NCI-H128 (cell line): ENCODE results near the gene KCND2.
"Not testable (repeated sequence)": the region's sequence is repeated elsewhere in the genome, so short reads cannot be mapped to it uniquely, and the experiment has no call there.

Experiments
- DNase-seq: peaks from one replicate; lab custom pipeline; 2025; ENCODE audit not compliant: unreplicated experiment; lab: John Stamatoyannopoulos, UW

KCND2 gene

DNA sequence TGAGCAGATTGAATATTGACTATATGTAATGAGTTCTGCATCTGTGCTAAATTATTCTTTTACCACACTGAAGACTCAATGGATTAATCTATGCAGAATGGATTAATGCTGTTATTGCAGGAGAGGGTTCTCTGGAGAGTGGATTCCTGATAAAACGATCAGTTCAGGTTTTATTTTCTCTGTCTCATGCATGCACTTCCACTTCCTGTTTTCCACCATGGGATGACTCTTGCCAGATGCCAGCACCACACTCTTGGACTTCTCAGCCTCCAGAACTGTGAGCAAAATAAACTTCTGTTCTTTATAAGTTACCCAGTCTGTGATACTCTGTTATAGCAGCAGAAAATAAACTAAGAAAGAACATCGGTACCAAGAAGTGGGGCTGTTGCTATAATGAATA, 207.5 kb downstream of the KCND2 start:
- DNase-seq, result no peak

DNA sequence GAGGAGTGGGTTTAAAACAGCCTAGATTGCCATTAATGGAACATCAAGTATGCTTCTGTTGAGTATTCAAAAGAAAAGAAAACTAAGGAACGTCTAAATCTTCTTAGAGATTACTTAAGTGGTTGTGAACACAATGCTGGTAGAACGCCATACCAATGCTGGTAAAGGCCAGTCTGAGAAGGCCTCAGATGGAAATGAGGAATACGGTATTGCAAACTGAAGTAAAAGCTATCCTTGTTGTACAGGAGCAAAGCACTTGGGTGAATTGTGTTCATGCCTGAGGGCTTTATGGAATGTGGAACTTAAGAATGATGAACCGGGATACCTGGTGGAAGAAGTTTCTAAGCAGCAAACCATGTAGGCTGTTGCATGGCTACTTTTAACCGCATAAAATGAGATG, 208.0 kb downstream of the KCND2 start:
- DNase-seq, result no peak

DNA sequence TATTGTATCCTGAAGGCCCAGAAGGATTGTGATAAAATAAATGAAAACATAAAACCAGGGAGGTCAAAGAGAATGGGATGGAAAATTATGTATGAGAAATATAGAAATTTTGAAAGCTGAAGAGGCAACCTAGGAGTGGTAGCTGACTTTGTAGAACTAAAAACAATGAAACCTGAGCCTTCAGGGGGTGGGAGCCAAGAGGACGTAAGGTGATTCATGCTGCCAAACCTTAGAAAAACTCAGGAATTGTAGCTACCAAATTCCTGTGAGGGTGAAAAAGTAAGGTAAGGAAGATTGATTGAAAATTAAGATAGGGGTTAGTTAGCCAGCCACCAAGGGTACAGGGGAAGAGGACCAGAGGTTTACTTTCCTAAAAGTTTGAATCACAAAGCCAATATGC, 213.2 kb downstream of the KCND2 start:
- no peak for DNase-seq

DNA sequence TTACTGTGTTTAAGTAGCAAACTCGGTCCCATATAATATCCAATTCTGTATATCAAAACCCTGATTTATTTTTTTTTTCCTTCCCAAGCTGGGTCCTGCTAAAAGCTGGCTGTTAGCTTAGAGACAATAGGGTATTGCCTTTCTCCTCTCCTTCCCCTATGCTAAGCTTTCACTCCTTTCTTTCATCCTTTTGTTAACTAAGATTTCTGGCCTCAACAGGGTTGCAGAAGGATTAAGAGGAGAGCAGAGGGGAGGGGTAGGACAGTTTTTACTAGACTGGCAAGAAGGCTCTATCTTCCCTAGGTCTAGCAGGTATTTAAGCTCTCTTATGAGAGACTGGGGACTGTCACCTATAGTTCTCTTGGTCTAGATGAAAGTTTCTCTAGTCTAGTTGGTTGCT, 229.2 kb downstream of the KCND2 start:
- DNase-seq, result no peak

DNA sequence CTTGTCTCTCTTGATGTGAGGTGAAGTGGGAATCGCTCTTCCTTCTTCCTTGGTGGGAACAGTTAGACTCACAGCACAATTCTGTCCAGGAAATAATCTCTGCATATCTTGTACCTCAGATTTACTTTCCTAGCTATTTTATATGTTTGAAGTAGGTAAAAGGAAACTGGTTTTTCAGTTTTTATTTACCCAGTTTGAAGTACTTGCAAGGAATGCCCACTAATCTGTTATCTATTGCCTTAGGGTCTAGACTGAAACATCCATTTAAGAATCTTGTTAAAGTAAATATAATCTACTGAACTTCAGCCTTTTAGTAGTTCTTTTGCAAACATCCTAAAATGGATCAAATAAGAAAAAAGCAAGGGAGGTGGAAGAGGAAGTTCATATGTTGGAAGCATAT, 229.8 kb downstream of the KCND2 start:
- DNase-seq, result no peak

DNA sequence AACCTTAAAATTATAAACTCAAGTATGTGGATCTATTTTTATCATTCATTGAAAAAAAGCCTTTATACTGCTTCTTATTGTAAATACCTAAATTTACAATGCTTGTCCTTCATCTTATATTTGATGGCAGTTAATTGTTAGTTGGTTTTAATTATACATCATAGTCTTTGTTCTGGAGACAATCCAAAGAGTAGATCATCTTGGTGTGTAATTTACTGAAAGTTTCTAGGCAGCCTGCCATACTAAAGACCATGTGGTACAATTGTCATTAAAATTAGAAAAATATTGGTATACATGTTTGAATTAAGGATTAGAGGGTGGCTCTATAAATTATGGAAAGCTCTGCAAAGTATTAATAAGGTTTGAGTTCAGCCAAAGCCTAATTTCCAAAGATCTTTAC, 231.4 kb downstream of the KCND2 start:
- DNase-seq, result no peak

DNA sequence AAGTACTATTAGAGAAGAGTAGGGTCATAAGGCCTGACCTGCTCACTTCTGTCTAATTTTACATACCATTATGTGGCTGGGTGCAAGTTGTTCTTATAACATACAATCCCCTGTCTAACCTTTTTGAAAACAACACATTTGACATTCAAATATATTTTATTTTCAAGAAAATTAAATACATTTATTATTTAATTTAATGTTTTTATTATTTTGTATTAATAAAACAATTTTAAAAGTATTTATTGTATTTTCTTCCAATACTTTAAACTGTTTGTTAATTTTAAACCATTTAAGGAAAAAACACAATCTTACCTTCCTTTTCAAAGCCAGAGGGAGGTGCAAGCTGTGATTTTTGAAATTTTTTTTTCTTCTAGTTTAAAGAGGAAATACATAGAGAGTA, 232.8 kb downstream of the KCND2 start:
- DNase-seq, result no peak

DNA sequence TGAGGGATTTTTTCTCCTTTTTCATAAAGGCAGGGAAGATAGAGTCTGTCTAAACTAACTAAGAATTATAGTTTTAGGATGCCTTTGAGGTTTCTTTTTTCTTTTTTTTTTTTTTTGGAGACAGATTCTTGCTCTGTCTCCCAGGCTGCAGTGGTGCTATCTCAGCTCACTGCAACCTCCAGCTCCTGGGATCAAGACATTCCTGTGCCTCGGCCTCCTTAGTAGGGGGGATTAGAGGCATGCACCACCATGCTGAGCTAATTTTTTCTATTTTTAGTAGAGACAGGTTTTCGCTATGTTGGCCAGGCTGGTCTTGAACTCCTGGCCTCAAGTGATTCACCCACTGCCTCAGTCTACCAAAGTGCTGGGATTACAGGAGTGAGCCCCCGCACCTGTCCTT, 239.7 kb downstream of the KCND2 start:
- DNase-seq, result no peak

DNA sequence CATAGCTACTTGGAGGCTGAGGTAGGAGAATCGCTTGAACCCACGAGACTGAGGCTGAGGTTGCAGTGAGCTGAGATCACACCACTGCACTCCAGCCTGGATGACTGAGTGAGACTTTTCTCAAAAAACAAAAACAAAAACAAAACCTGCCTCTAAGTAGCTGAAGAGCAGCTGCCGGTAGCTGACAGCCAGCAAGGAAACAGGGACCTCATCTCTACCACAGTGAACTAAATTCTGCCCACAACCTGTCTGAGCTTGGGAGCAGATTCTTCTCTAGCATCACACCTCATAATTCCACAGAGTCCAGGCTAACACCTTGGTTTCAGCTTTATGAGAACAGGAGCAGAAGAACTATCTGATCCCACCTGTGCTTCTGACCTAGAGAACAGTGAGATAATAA, 246.2 kb downstream of the KCND2 start:
- no peak for DNase-seq

DNA sequence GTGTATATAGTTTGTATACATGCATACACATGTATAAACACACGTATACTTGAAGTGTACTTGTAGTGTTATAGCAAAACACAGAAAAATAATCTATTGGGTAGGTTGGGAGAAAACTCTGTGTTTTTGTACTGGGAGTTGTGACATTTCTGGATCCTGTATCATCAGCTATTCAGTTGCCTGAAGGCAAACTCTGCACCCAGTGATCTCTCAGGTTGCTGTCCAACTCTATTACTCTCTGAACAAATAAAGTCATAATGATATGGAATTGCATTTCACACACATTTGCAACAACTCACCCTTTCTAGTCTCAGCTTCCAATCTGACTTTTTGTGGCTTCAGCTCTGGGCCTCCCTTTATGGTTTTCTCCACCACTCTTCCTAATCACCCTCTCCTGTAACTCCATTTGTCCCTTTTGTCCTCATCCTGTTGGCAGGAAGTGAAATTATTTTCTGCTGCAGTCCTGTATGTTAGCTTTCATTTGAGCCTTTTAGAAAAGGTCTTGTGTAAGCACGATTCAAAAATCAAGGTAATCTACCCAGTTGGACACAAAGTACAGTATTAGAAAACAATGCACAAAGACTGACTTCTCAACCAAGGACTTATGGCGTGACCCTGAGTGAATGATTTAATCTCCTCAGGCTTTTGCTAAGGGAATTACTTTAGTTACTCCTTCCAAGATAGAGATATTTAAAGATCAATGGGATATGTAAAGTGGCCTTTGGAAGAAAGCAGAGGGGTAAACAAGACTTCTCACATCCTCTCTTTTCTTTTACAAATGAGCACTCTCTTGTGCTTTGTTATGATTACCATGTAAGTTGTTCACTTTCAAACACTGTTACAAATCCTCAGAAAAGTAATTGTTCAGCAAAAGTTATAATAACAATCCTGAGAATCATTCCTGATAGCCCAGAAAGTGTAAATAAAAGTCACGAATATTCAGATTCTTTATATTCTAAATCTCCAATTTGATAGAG, 249.1 kb downstream of the KCND2 start:
- no peak for DNase-seq

DNA sequence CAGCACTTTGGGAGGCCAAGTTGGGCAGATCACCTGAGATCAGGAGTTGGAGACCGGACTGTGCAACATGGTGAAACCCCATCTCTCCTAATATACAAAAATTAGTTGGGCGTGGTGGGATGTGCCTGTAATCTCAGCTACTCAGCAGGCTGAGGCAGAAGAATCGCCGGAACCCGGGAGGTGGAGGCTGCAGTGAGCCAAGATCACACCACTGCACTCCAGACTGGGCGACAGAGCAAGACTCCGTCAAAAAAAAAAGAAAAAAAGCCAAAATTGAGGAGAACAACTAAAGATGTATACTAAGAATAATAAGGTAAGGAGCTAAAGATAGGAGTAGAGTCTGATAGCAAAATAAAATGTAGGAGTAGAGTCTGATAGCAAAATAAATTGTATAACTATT, 251.0 kb downstream of the KCND2 start:
- no peak for DNase-seq

DNA sequence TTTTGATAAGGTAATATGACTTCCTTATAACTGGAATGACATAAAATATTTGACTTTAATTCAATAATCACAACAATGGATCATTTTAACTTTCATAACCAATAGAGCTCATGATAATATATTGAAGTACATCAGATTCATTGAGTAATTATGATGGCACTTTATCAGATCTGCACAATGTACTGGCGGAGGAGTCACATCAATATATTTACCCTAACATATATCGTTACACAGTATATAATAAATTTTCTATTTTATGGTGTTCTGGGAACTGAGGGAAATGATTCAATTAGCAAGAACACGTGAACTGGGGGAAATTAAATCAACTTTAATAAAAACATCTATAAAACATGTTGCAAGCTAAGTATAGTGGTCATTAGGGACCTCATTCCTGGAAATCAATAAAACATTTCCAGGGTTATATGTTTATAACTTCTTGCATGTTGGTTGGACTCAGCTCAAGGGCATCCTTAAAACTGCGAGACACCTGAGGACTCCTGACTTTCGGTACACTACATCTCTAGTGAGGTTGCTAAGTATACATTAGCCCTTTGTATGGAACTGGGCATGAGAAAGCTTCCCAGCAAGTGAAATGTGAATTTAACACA, 254.0 kb downstream of the KCND2 start:
- no peak for DNase-seq

DNA sequence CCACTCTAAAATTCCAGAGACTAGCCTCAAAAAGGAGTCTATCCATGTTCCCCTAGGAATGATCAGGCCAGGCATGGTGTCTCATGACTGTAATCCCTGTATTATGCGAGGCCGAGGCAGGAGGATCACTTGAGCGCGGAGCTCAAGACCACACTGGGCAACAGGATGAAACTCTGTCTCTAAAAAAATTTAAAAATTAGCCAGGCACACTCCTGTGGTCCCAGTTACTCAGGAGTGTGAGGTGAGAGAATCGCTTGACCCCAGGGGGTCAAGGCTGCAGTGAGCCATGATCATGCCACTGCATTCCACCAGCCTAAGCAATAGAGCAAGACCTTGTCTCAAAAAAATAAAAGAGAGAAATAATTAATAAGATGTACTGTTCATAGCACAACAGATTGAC, 256.8 kb downstream of the KCND2 start:
- DNase-seq, result no peak

DNA sequence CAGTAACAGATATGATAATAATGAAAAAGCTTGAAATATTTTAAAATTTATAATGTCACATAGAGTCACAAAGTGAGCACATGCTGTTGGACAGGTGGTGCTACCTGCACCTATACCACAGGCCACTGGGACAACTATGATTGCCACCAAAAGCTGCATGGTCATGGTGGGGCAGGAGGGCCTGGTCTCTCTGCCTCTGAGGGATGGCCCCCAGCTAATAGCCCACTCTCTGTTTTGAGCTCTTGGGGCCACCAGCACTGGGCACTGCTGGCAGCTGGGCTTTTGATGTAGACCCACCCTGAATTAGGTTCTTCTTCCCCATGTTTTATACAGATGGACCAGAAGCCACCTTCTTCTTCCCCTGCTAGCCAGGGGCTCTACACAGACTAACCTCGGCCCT, 265.4 kb downstream of the KCND2 start:
- no peak for DNase-seq

DNA sequence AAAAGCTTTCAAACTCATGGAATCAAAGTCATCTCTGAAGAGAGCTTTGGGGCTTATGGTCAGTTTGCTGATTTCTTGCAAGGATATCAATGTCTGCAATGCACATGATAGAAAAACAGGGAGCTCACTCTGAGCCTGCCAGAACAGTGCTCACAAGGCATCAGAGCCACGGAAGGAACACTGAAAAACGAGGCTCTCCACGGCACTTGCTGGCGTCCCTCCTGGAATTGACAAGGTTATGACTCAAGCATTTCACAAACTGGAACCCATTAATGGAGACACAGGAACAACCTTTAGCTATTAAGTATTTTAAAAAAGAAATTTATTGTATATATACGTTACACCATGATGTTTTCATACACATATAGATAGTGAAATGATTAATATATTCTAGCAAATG, 266.3 kb downstream of the KCND2 start:
- no peak for DNase-seq

DNA sequence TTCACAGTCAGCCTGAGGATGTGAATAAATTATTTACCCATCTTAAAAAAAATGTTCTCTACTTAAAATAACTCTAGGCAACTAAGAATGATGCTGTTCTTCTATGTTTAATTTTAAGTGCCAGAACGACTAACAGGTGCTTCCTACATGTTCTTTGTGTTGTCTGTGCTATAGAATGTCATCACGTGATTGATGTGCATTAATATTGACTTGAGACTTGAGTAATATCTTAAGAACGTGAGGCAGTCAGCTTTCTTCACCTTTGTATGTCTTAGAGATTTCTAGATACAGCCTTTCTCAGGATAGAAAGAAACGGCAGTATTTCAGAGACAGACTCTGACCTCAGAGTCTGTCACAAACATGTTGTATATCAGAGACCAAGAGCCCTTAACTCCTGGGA, 274.6 kb downstream of the KCND2 start:
- no peak for DNase-seq

DNA sequence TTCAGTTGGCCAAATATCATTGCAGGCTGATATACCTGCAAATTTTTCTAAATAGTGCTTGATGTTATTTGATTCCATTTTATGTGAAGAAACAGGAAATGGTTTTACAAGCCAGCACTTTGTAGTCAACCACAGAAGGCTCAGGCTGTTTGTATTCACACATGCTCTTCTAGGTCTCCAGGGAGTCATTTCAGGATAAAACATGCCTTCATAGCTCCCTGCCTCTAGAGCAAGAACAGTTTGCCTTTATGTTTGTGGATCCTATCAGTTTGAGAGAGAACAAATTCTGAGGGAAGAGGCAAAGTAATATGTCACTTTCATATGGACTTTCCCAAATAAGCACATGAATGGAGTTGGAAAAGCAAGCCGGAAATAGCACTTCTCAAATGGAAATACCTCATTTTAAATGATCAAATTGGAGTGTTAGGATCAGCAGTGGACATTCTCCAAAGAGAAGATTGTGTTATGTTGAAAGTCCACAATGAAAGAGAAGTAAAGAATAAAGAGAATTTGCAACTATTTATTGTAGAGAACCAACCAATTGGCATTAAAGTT, 277.6 kb downstream of the KCND2 start:
- DNase-seq, result no peak

DNA sequence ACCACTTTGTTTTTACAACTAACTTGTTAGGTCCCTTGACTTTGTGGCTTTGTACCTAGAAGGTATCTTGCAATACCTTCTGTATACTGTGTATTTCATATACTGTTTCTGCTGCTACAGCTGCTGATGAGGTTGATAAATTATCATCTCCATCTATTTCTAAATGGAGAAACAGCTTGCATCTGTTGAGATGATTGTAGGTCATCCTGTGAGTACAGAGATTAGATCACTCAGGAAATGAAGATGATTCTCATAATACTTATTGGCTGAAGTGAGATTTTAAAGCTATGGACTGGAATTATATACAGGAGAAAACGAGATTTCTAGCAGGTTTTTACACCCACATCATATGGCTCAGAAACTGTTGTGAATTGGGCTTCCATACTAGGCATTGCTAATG, 280.5 kb downstream of the KCND2 start:
- DNase-seq, result no peak

DNA sequence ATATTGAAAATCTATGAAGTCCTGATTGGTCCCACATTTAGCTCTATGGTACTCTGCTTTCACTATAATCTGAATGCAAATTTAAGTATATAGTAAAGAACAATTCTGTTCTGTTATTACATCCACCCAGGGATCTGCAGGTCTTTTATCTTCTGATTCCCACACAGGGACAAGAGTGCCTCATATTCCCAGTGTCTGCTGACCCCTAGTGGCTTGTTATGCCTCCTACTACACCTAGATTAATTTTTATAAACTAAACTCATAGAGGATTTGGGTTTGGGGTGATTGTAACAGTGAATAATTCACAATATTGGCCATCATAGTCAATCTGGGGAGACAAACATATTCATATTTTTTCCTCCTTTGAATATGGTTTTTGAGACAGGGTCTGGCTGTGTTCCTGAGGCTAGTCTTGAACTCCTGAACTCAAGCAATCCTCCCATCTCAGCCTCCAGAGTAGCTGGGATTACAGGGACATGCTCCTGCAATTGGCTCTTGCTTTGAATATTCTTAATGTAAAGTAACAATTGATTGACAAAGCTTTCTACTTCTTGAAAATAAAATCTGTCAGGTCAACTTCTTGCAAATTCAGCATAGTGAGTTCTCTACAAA, 282.1 kb downstream of the KCND2 start:
- no peak for DNase-seq

DNA sequence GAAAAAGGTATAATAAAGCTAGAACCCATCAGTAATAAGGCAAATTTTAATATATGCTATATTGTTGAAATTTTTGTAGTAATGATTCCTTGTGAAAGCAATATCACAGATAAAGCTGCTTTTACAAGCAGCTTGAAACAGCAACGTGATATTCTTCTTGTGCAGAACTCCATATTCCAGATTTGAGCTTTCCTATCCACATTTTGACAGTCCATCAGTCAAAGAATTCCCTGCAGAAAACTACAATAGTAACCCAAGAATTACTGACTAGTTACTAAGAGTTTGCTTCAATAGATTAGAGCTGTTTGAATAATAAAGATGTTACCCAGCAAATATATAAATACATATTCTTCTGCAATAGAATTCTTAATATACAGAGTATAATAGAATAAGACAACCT, 291.2 kb downstream of the KCND2 start:
- DNase-seq, result no peak

DNA sequence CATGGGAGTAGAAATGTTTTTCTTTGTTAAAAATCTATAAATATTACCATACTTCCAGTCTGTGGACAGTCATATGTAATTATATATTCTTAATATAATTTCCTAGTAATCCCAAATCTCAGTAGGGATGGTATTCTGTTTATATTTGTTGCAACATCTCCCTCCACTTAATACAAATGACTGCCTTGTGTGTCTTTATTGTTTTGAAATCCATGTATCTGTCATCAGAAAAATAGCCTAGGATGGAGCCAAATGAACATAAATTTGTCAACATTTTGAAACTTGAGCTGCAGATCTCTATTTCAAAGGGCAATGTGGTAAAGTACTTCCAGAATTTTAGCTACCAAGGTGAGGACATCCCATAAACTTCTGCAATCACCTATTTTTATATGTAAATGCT, 294.2 kb downstream of the KCND2 start:
- DNase-seq, result no peak

DNA sequence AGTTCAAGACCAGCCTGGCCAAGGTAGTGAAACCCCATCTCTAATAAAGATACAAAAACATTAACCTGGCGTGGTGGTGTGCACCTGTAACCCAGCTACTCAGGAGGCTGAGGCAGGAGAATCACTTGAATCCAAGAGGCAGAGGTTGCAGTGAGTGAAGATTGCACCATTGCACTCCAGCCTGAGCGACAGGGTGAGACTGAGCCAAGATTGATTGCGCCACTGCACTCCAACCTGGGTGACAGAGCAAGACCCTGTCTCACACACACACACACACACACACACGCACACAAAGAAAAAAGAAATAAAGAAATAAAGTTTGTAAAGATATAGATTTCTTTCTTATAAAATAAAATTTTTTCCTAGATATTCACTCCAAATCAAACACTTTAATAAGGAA, 305.7 kb downstream of the KCND2 start:
- DNase-seq, result not testable (repeated sequence)
